H1 (cell line): ENCODE measurements around the gene MACF1. TPM values are rescaled to one million over a fixed set of nuclear protein-coding genes. Genes with fewer than 3 reads are reported as not detected.

Experiments
- BACH1 ChIP-seq: IDR thresholded peaks from 2 replicates; pipeline ENCODE4 v1.6.1; 2012; ENCODE audit warnings: low read length, improper control_type of control experiment
- BRCA1 ChIP-seq: IDR thresholded peaks from 2 replicates; pipeline ENCODE4 v1.6.1; 2012; ENCODE audit warnings: low read depth, low read length, improper control_type of control experiment
- CEBPB ChIP-seq: IDR thresholded peaks from 2 replicates; pipeline ENCODE4 v1.6.1; 2012; ENCODE audit warnings: low read depth, low read length
- CTCF ChIP-seq, 3 experiments: IDR thresholded peaks; 1 replicate in 2 of 3; 2 replicates in 1 of 3; pipeline versions ENCODE4 v1.5.1 to v1.6.1; 2011; ENCODE audit warnings: low read length in 3 of 3, mild to moderate bottlenecking in 3 of 3, inconsistent platforms in 2 of 3, low read depth in 1 of 3, moderate library complexity in 1 of 3; ENCODE audit not compliant: insufficient read depth in 1 of 3; ENCODE audit errors: control extremely low read depth in 1 of 3
- FOSL1 ChIP-seq: IDR thresholded peaks from 2 replicates; pipeline ENCODE4 v1.6.1; 2011; ENCODE audit warnings: mild to moderate bottlenecking, low read depth, low read length, moderate library complexity; ENCODE audit not compliant: insufficient read depth
- MAFK ChIP-seq: IDR thresholded peaks from 2 replicates; pipeline ENCODE4 v1.6.1; 2012; ENCODE audit warnings: low read depth, mild to moderate bottlenecking, improper control_type of control experiment, low read length
- PHF8 ChIP-seq: fragments of 200-600 bp; sonication (generic); conservative IDR thresholded peaks from 2 replicates; pipeline ENCODE4 v1.7.1; 2012; ENCODE audit warnings: low read depth, mild to moderate bottlenecking, inconsistent platforms, low read length, moderate library complexity
- RBBP5 ChIP-seq: IDR thresholded peaks from 2 replicates; pipeline ENCODE4 v1.7.1; 2012; ENCODE audit warnings: low read depth, mild to moderate bottlenecking, inconsistent platforms, low read length, moderate library complexity, borderline replicate concordance
- polyA plus RNA-seq, 7 experiments: library from polyadenylated mRNA; depleted of rRNA in 3 of 7; stranded (reverse) in 5 of 7; unstranded in 2 of 7; fragments of >200 nt in 5 of 7; fragments of 200-250 nt in 2 of 7; gene quantifications; 1 replicate in 5 of 7; 2 replicates in 1 of 7; 4 replicates in 1 of 7; pipeline versions ENCODE4 v1.2.1 to v1.2.3, GENCODE V29; 2011 to 2013; ENCODE audit warnings: missing spikeins in 2 of 7, mixed read lengths in 2 of 7
- total RNA-seq: library from RNA; stranded (reverse); fragmentation: NEBNext Ultra II Directional; extraction: Animal tissue kit (Norgen Biotek cat#: 25700); gene quantifications from 2 replicates; pipeline ENCODE4 v1.2.1, GENCODE V29; 2021

The MACF1 gene
- total and polyA plus RNA-seq, 2 of the 8 experiments (the other 6 are each of a cell fraction or from before 2014, with no cell fraction given) = 59.8 to 285 TPM

GRCh38 chr1:39277879-39278278, 73.4 kb downstream of the MACF1 start (continued):
- no peak for TF ChIP-seq BRCA1
- no peak for TF ChIP-seq CTCF (IDR thresholded peaks at IDR 0.05; ENCODE audit: control extremely low read depth in 1 of 3, insufficient read depth in 1 of 3, low read depth in 1 of 3, low read length in 3 of 3)
- TF ChIP-seq BACH1 = no peak
- TF ChIP-seq PHF8 = no peak
- TF ChIP-seq FOSL1 = no peak
- TF ChIP-seq MAFK = no peak
- TF ChIP-seq RBBP5 = no peak
- no peak for TF ChIP-seq CEBPB
